DOHH2 (cell line): ENCODE measurements around the gene TFAP2A.
A peak's percentile ranks its signal among the peaks of the same experiment; 100 is the strongest.

Experiments
- H3F3A ChIP-seq: fragments of 200-600 bp; sonication (generic), shearing (Covaris generic); 2 replicates; pipeline ENCODE4 v1.6.0; 2016; ENCODE audit warnings: antibody characterized with exemption, mild to moderate bottlenecking; ENCODE audit not compliant: control insufficient read depth, insufficient read depth
- H3K27ac ChIP-seq: fragments of 200-600 bp; sonication (generic); 2 replicates; pipeline ENCODE4 v1.5.1; 2014; ENCODE audit warnings: low read depth, mild to moderate bottlenecking, low read length, moderate library complexity
- H3K27me3 ChIP-seq: fragments of 200-600 bp; sonication (generic); 2 replicates; pipeline ENCODE4 v1.6.1; 2014; ENCODE audit warnings: mild to moderate bottlenecking, low read length, mixed read lengths; ENCODE audit not compliant: control insufficient read depth
- H3K36me3 ChIP-seq: fragments of 200-600 bp; sonication (generic); 2 replicates; pipeline ENCODE4 v1.6.1; 2014; ENCODE audit warnings: mild to moderate bottlenecking, low read length, moderate library complexity, mixed read lengths; ENCODE audit not compliant: control insufficient read depth
- H3K4me1 ChIP-seq: fragments of 200-600 bp; sonication (generic); 2 replicates; pipeline ENCODE4 v1.6.1; 2014; ENCODE audit warnings: mild to moderate bottlenecking, low read length, mixed read lengths; ENCODE audit not compliant: control insufficient read depth
- H3K4me2 ChIP-seq: fragments of 200-600 bp; sonication (generic); 2 replicates; pipeline ENCODE4 v1.6.0; 2014; ENCODE audit warnings: mild to moderate bottlenecking, low read length, moderate library complexity
- H3K4me3 ChIP-seq: fragments of 200-600 bp; sonication (generic); 2 replicates; pipeline ENCODE4 v1.5.1; 2014; ENCODE audit warnings: mild to moderate bottlenecking, low read length, mixed read lengths
- H3K79me2 ChIP-seq: fragments of 200-600 bp; sonication (generic); 2 replicates; pipeline ENCODE4 v1.6.1; 2014; ENCODE audit warnings: mild to moderate bottlenecking, low read length, mixed read lengths; ENCODE audit not compliant: control insufficient read depth
- H3K9me2 ChIP-seq: fragments of 200-600 bp; sonication (generic); replicated peaks from 2 replicates; pipeline ENCODE4 v1.6.1; 2014; ENCODE audit warnings: mild to moderate bottlenecking, low read length, mixed read lengths; ENCODE audit not compliant: control insufficient read depth
- H3K9me3 ChIP-seq: fragments of 200-600 bp; sonication (generic); 2 replicates; pipeline ENCODE4 v1.6.1; 2014; ENCODE audit warnings: antibody characterized with exemption, low read length, mixed read lengths; ENCODE audit not compliant: control insufficient read depth, insufficient read depth
- H4K20me1 ChIP-seq: fragments of 200-600 bp; sonication (generic); 2 replicates; pipeline ENCODE4 v1.6.0; 2014; ENCODE audit warnings: low read depth, mild to moderate bottlenecking, antibody characterized with exemption, low read length, moderate library complexity; ENCODE audit not compliant: control insufficient read depth, insufficient read depth
- EZH2phosphoT487 ChIP-seq: fragments of 200-600 bp; sonication (generic); IDR thresholded peaks from 2 replicates; pipeline ENCODE4 v1.6.1; 2017; ENCODE audit warnings: borderline replicate concordance, mild to moderate bottlenecking, antibody characterized with exemption, low read length, moderate library complexity, mixed read lengths
- TF ChIP-seq, protein P1 (sequence below): fragments of 200-600 bp; sonication (generic); IDR thresholded peaks from one replicate; pipeline ENCODE4 v1.5.1; 2014; ENCODE audit warnings: antibody characterized with exemption, mild to moderate bottlenecking, low read depth, low read length; ENCODE audit not compliant: poor library complexity, severe bottlenecking

TFAP2A gene

DNA sequence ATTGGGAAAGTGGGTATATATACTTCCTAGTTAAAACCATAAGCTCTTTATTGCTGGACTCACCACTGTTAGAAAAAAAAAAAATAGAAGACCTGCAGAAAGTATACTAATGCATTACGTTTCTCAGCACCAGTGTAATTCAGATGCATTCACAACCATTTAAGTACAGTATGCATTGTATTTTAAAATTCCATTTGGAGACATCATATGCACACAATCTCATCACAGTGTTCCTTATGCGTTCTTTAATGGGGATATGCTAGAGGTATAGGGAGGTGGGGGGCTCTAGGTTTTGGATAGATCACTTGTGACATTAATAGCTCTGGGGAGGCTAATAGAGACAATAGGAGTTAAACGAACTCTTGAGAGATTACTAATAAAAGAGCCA lies 9.4 kb downstream of the TFAP2A start:
- Histone ChIP-seq H3K27ac (no peak overlapping the region; the same call in 1 of the 2 replicates), H3K4me3 (peak overlapping the region; percentile 85), H3K4me1 (peaks cover 49% of the 10 kb centered on the region), H3F3A (peaks cover 11% of the 10 kb centered on the region), H3K79me2 (peaks cover 14% of the 10 kb centered on the region), H3K36me3 (peaks cover 7% of the 10 kb centered on the region), H3K9me3 (no peaks in the 10 kb centered on the region), H3K9me2 (no peaks in the 10 kb centered on the region), H3K27me3 (peaks cover 7% of the 10 kb centered on the region; the same call in 1 of the 2 replicates), H3K4me2 (peak overlapping the region; percentile 93), H4K20me1 (no peaks in the 10 kb centered on the region)
- no peak for TF ChIP-seq EZH2phosphoT487
- TF ChIP-seq, protein P1, sequence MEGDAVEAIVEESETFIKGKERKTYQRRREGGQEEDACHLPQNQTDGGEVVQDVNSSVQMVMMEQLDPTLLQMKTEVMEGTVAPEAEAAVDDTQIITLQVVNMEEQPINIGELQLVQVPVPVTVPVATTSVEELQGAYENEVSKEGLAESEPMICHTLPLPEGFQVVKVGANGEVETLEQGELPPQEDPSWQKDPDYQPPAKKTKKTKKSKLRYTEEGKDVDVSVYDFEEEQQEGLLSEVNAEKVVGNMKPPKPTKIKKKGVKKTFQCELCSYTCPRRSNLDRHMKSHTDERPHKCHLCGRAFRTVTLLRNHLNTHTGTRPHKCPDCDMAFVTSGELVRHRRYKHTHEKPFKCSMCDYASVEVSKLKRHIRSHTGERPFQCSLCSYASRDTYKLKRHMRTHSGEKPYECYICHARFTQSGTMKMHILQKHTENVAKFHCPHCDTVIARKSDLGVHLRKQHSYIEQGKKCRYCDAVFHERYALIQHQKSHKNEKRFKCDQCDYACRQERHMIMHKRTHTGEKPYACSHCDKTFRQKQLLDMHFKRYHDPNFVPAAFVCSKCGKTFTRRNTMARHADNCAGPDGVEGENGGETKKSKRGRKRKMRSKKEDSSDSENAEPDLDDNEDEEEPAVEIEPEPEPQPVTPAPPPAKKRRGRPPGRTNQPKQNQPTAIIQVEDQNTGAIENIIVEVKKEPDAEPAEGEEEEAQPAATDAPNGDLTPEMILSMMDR = no peak

- Histone ChIP-seq H3K9me2 (no peaks in the 10 kb centered on the region), H3K9me3 (no peaks in the 10 kb centered on the region), H3K27me3 (peaks cover 7% of the 10 kb centered on the region; the same call in 1 of the 2 replicates), H3F3A (peaks cover 11% of the 10 kb centered on the region), H3K4me3 (peak overlapping the region; percentile 85), H3K4me2 (peak overlapping the region; percentile 93), H4K20me1 (no peaks in the 10 kb centered on the region), H3K36me3 (peaks cover 7% of the 10 kb centered on the region), H3K27ac (peak overlapping the region; percentile 60), H3K79me2 (peaks cover 14% of the 10 kb centered on the region), H3K4me1 (peaks cover 49% of the 10 kb centered on the region)
- TF ChIP-seq EZH2phosphoT487 = no peak
- TF ChIP-seq, protein P1 = no peak
Observed at GRCh38 chr6:10404799-10405512, 9.9 kb downstream of the TFAP2A start.

DNA sequence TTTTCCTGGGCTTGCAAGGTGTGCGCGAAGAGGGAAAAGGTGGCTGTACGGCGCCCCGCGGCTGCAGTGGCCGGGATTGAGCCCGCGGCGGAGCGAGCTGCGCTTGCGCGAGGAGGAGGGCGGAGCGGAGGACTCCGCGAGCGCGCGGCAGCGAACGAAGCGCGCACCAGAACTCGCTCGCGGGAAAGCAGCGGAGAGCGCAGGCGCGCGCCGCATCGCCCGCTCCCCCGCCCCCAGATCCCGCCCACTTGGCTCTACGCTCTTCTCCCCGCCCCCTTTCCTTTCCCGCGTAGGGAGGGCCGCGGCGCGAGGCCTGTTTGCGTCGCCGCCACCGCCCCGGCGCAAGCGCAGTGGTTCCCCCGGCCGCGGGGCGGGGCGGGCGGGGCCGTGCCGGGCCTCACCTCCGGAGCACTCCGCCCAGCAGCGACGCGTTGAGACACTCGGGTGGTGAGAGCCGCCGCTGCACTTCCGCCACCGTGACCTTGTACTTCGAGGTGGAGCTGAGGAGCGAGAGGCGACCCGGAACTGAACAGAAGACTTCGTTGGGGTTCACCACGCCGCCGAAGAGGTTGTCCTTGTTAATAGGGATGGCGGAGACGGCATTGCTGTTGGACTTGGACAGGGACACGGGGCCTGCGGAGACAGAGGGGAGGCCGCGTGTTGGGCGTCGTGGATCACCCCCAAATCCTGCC lies 10.6 kb downstream of the TFAP2A start:
- H3K4me1 ChIP-seq = peaks cover 49% of the 10 kb centered on the region
- H4K20me1 ChIP-seq = no peaks in the 10 kb centered on the region
- peaks cover 7% of the 10 kb centered on the region; the same call in 1 of the 2 replicates for H3K27me3 ChIP-seq

More for the DNA sequence above, 10.6 kb downstream of the TFAP2A start:
- no peaks in the 10 kb centered on the region for H3K9me3 ChIP-seq
- TF ChIP-seq EZH2phosphoT487 = no peak
- TF ChIP-seq, protein P1 = peak; percentile 55
- peak overlapping the region; percentile 60 for H3K27ac ChIP-seq
- H3F3A ChIP-seq = peaks cover 9% of the 10 kb centered on the region
- H3K36me3 ChIP-seq = peaks cover 7% of the 10 kb centered on the region
- H3K79me2 ChIP-seq = peaks cover 14% of the 10 kb centered on the region
- no peaks in the 10 kb centered on the region for H3K9me2 ChIP-seq
- H3K4me3 ChIP-seq = peak overlapping the region; percentile 94
- peak overlapping the region; percentile 97 for H3K4me2 ChIP-seq
